HEK293 (cell line): ENCODE measurements around the gene ST7.

Experiments used
- CTCF ChIP-seq: fragments of 450-650 bp; formaldehyde crosslinking; IDR thresholded peaks from 2 replicates; pipeline ENCODE4 v1.5.1; 2016; ENCODE audit warnings: missing biosample characterization, missing genetic modification characterization
- PRDM1 ChIP-seq: fragments of 450-650 bp; formaldehyde crosslinking; IDR thresholded peaks from 2 replicates; pipeline ENCODE4; 2016; ENCODE audit warnings: missing biosample characterization, missing genetic modification characterization
- TCF7L2 ChIP-seq: IDR thresholded peaks from 2 replicates; pipeline ENCODE4 v1.6.1; 2011; ENCODE audit warnings: low read depth, mild to moderate bottlenecking, inconsistent platforms, low read length, moderate library complexity, borderline replicate concordance

- no peak for TF ChIP-seq CTCF (tag by site-specific recombination)
- no peak for TF ChIP-seq TCF7L2
- TF ChIP-seq PRDM1 (tag by site-specific recombination), result no peak
These were observed 33.6 kb downstream of the ST7 start for GRCh38 chr7:116986611-116987565.
